ENCODE measurements around the gene IL23R.

IL23R gene

GRCh38 chr1:67191668-67192520 is 25.6 kb downstream of the IL23R start:
- no peaks in the 10 kb centered on the region for H3K27me3 ChIP-seq (ENCODE audit: low read length)
- TF ChIP-seq, protein P1, sequence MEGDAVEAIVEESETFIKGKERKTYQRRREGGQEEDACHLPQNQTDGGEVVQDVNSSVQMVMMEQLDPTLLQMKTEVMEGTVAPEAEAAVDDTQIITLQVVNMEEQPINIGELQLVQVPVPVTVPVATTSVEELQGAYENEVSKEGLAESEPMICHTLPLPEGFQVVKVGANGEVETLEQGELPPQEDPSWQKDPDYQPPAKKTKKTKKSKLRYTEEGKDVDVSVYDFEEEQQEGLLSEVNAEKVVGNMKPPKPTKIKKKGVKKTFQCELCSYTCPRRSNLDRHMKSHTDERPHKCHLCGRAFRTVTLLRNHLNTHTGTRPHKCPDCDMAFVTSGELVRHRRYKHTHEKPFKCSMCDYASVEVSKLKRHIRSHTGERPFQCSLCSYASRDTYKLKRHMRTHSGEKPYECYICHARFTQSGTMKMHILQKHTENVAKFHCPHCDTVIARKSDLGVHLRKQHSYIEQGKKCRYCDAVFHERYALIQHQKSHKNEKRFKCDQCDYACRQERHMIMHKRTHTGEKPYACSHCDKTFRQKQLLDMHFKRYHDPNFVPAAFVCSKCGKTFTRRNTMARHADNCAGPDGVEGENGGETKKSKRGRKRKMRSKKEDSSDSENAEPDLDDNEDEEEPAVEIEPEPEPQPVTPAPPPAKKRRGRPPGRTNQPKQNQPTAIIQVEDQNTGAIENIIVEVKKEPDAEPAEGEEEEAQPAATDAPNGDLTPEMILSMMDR (IDR thresholded peaks at IDR 0.05; ENCODE audit: insufficient read depth, low read length, poor library complexity, severe bottlenecking) = no peak
- TF ChIP-seq EZH2phosphoT487 (conservative IDR thresholded peaks at IDR 0.05; ENCODE audit: low read length) = no peak
- no peak overlapping the region for H3K27ac ChIP-seq (ENCODE audit: low read depth, low read length)
- H3K4me2 ChIP-seq (ENCODE audit: low read depth, low read length, poor library complexity, severe bottlenecking) = no peak overlapping the region
- H3F3A ChIP-seq (ENCODE audit: insufficient read depth) = no peaks in the 10 kb centered on the region
- no peaks in the 10 kb centered on the region for H3K9me2 ChIP-seq (replicated peaks; ENCODE audit: insufficient read depth, low read length)
- H3K9ac ChIP-seq (ENCODE audit: low read length) = no peak overlapping the region
- H4K20me1 ChIP-seq (ENCODE audit: low read depth, low read length) = no peaks in the 10 kb centered on the region
- H3K79me2 ChIP-seq (ENCODE audit: insufficient read depth, low read length) = no peaks in the 10 kb centered on the region
- H3K9me3 ChIP-seq (ENCODE audit: insufficient read depth, low read length) = no peaks in the 10 kb centered on the region
- H2AFZ ChIP-seq (ENCODE audit: low read depth, low read length, severe bottlenecking) = no peak overlapping the region
- H3K36me3 ChIP-seq (ENCODE audit: low read length) = no peaks in the 10 kb centered on the region
- no peak overlapping the region for H3K4me3 ChIP-seq (ENCODE audit: insufficient read depth, low read length, poor library complexity, severe bottlenecking)

GRCh38 chr1:67192902-67193301 is 26.6 kb downstream of the IL23R start:
- Histone ChIP-seq H3K4me3 (ENCODE audit: insufficient read depth, low read length, poor library complexity, severe bottlenecking) (no peak overlapping the region), H3K27ac (ENCODE audit: low read depth, low read length) (no peak overlapping the region), H3K4me2 (ENCODE audit: low read depth, low read length, poor library complexity, severe bottlenecking) (no peak overlapping the region), H2AFZ (ENCODE audit: low read depth, low read length, severe bottlenecking) (no peak overlapping the region), H3K27me3 (ENCODE audit: low read length) (no peaks in the 10 kb centered on the region), H3K9me2 (replicated peaks; ENCODE audit: insufficient read depth, low read length) (no peaks in the 10 kb centered on the region), H3K9ac (ENCODE audit: low read length) (no peak overlapping the region), H3K36me3 (ENCODE audit: low read length) (no peaks in the 10 kb centered on the region), H4K20me1 (ENCODE audit: low read depth, low read length) (no peaks in the 10 kb centered on the region), H3K79me2 (ENCODE audit: insufficient read depth, low read length) (no peaks in the 10 kb centered on the region), H3K9me3 (ENCODE audit: insufficient read depth, low read length) (no peaks in the 10 kb centered on the region), H3F3A (ENCODE audit: insufficient read depth) (no peaks in the 10 kb centered on the region)
- TF ChIP-seq EZH2phosphoT487 (conservative IDR thresholded peaks at IDR 0.05; ENCODE audit: low read length) = no peak
- TF ChIP-seq, protein P1 (IDR thresholded peaks at IDR 0.05; ENCODE audit: insufficient read depth, low read length, poor library complexity, severe bottlenecking) = no peak

DNA sequence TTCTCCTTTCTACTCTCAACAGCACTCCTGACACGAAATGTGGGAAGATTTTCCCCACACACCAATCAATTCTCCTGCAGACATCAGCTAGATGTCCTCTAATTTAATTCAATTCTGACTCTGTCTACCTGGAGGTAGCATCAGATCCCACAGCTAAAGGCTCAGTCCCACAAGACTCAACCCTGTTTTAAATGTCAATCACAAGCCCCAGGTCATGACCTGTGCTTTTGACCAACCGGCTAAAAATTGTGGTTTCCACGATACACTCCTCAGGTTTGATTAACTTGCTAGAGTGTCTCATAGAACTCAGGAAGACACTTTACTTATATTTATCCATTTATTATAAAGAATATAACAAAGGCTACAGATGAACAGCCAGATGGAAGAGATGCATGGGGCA is 27.4 kb downstream of the IL23R start:
- H3K36me3 ChIP-seq (ENCODE audit: low read length) = no peaks in the 10 kb centered on the region
- H3K9me3 ChIP-seq (ENCODE audit: insufficient read depth, low read length) = no peaks in the 10 kb centered on the region
- H3K79me2 ChIP-seq (ENCODE audit: insufficient read depth, low read length) = no peaks in the 10 kb centered on the region
- no peak overlapping the region for H3K27ac ChIP-seq (ENCODE audit: low read depth, low read length)
- no peak overlapping the region for H3K4me2 ChIP-seq (ENCODE audit: low read depth, low read length, poor library complexity, severe bottlenecking)
- H3K9me2 ChIP-seq (replicated peaks; ENCODE audit: insufficient read depth, low read length) = no peaks in the 10 kb centered on the region
- H4K20me1 ChIP-seq (ENCODE audit: low read depth, low read length) = no peaks in the 10 kb centered on the region
- no peak overlapping the region for H3K9ac ChIP-seq (ENCODE audit: low read length)
- no peaks in the 10 kb centered on the region for H3K27me3 ChIP-seq (ENCODE audit: low read length)
- H2AFZ ChIP-seq (ENCODE audit: low read depth, low read length, severe bottlenecking) = no peak overlapping the region
- no peak overlapping the region for H3K4me3 ChIP-seq (ENCODE audit: insufficient read depth, low read length, poor library complexity, severe bottlenecking)
- no peaks in the 10 kb centered on the region for H3F3A ChIP-seq (ENCODE audit: insufficient read depth)
- TF ChIP-seq, protein P1 (IDR thresholded peaks at IDR 0.05; ENCODE audit: insufficient read depth, low read length, poor library complexity, severe bottlenecking) = no peak
- TF ChIP-seq EZH2phosphoT487 (conservative IDR thresholded peaks at IDR 0.05; ENCODE audit: low read length) = no peak

All from SU-DHL-6 (cell line).